SHP77 (cell line): Measurements from ENCODE around the gene GYS1.

ENCODE experiments used
- DNase-seq, 2 experiments: peaks; one replicate each; lab custom pipeline; 2025; lab: John Stamatoyannopoulos, UW

The GYS1 gene

DNA sequence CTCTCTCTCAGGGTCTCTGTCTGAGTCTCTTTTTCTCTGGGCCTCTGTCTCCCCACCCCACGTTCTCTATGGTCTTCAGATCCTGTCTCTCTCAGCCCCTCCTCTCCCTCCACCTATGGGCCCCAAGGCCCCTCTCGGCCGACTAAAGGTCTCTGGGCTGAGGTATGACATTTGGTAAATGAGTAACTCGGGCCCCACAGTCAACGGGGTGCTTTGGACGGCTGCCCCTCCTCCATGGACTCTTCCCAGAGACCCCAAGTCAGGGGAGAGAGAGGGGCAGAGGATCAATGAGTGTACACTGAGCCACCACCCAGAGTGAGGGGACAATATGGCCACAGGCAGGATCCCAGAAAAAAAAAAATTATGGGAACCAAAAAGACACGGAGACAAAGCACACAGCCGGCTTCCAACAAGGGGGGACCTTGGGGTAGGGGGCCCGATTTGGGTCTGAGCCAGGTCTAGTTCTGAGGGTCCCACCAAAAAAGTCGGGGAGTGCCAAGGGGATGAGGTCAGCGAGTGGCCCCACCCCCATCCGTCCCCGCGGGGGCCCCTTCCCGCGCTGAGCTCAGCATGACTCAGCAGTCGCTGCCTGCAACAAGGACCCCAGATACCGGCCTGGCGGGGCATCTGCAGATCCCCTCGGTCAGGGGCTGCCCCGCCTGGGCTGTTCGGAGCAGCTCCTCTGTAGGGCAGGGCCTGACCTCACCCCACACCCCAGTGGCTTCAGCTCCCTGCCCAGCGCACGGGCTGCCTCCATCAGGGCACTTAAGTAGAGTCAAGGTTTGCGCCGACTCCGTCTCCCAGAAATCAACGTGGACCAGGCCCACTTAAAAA, 29.5 kb downstream of the GYS1 start:
- peak; percentile 54 to 64 for DNase-seq

- no peak for DNase-seq
Measured at GRCh38 chr19:48962849-48963165, 30.3 kb downstream of the GYS1 start.

DNA sequence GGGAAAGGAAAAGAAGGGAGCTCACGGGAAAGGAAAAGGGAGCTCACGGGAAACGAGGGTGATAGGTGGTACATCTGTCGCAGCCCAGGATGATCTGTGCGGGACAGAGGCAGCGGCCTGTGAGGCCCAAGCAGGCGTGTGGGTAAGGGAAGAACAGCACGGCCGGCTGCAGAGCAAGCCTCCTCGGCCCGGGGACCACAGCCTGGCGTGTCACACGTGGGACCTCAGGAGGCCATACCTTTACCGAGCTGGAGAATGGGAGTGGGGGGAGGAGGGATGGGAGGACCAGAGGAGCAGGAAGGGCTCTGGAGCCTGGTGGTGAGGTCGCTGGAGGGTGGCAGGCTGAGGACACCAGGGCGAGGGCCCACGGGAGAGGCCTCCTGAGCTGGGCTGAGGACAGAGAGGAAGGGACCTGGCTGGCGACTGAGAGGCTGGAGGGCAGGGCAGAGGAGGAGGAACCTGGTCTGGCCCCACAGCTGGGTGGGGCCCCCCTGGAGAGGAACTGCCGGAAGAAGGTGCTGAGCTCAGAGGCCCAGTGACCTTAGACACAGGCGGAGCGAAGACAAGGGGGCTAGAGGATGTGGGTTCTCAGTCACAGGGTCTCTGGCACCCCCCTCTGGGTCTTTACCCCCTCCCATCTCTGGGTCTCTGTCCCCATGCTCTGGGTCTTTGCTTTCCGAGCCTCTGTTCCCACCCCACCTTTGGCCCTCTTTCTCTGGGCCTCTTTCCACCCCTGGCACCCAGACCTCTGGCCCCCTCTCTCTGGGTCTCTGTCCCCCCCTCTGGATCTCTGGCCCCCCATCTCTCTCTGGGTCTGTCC, 30.9 kb downstream of the GYS1 start:
- peak; percentile 43 to 67 for DNase-seq

GRCh38 chr19:48961673-48962028, 31.5 kb downstream of the GYS1 start:
- no peak for DNase-seq

GRCh38 chr19:48961051-48961649, 32.0 kb downstream of the GYS1 start:
- peak; percentile 33 to 61 for DNase-seq

- DNase-seq = no peak
Measured at GRCh38 chr19:48959341-48960239, 33.5 kb downstream of the GYS1 start.

GRCh38 chr19:48958006-48958405, 35.1 kb downstream of the GYS1 start:
- DNase-seq = no peak

GRCh38 chr19:48955308-48955958, 37.7 kb downstream of the GYS1 start:
- no peak for DNase-seq

DNA sequence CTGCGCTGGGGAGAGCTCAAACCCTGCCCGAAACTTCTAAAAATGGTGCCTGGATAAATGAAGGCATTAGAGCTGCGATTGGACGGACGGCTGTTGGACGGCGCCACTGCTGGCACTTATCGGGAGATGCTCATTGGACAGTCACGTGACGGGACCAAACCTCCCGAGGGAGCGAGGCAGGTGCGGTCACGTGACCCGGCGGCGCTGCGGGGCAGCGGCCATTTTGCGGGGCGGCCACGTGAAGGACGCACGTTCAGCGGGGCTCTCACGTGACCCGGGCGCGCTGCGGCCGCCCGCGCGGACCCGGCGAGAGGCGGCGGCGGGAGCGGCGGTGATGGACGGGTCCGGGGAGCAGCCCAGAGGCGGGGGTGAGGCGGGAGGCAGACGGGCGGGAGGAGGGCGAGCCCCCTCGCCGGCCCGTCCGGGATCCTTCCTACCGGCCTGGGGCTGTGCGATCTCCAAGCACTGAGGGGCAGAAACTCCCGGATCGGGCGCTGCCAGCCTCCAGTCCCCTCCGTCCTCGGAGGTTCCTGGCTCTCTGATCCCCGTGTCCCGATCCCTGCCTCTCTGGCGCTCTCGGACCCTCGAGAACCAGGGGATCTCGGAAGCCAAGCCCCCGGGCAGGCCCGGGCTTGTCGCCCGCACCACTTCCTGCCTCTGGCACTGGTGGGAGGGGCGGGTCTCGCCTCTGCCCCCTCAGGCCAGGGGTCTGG, 38.4 kb downstream of the GYS1 start, which contains the start of gene BAX:
Gene BAX (plus strand): TSS at position 281 of the 713 bp plus-strand sequence. CDS start 54 bp downstream, at position 335.
- DNase-seq = peak; percentile 95 to 98

DNA sequence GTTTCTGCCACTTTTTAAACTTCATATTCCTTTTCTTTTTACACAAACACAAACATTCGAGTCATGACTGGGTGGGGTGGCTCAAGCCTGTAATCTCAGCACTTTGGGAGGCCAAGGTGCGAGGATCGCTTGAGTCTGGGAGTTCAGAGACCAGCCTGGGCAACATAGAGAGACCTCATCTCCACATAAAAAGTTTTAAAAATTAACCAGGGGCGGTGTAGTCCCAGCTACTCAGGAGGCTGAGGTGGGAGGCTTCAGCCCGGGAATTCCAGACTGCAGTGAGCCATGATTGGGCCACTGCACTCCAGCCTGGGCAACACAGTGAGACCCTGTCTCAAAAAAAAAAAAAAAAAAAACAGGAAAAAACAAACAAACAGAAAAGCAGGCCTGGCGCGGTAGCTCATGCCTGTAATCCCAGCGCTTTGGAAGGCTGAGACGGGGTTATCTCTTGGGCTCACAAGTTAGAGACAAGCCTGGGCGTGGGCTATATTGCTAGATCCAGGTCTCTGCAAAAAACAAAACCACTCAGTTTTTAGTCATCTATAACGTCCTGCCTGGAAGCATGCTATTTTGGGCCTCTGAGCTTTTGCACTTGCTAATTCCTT, 39.0 kb downstream of the GYS1 start:
- DNase-seq = no peak

DNA sequence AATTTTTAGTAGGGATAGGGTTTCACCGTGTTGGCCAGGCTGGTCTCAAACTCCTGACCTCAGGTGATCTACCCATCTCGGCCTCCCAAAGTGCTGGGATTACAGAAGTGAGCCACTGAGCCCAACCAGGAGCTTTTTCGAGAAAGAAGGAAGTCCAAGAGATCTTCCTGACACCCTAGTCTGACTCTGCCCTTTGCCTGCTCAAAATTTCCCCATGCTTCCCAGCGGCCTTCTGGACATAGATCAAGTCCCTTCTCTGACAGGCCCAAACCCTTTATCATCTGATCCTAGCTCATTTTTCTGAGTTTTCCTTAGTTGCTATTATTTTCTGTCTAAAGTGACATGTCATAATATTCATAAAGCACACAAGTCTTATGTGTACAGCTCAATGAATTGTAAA, 40.0 kb downstream of the GYS1 start:
- DNase-seq = no peak

DNA sequence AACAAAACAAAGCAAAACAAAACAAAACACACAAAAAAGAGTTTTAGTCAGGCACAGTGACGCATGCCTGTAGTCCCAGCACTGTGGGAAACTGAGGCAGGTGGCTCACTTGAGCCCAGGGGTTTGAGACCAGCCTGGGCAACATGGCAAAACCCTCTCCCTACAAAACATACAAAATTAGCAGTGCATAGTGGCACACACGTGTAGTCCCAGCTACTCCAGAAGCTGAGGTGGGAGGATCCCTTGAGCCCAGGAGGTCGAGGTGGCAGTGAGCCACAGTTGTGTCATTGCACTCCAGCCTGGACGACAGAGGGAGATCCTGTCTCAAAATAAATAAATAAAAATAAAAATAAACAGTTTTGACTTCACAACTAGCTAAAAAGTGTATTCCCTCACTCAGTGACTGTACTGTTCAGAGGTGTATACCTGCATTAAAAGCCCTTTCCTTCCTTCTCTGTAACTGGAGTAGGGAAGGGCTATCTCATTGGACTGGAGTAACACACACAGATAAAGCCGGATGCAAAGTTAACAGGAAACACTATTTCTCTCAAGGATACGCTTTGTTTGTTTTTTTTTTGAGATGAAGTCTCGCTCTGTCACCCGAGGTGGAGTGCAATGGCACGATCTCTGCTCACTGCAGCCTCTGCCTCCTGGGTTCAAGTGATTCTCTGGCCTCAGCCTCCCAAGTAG, 42.1 kb downstream of the GYS1 start:
- no peak for DNase-seq

DNA sequence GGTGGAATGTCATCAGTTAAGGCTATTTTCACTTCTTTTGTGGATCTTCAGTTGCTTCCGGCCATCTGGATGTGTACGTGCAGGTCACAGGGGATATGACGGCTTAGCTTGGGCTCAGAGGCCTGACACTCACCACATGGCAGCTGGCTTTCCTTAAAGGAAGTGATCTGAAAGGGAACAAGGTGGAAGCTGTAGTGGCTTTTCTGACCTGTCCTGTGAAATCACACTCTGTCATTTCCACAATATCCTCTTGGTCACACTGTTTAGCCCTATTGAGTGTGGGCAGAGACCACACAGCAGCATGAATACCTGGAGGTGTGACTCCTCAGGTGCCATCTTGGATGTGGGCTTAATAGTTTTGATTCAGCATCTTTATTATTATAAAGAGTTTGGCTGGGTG, 43.0 kb downstream of the GYS1 start:
- no peak for DNase-seq

DNA sequence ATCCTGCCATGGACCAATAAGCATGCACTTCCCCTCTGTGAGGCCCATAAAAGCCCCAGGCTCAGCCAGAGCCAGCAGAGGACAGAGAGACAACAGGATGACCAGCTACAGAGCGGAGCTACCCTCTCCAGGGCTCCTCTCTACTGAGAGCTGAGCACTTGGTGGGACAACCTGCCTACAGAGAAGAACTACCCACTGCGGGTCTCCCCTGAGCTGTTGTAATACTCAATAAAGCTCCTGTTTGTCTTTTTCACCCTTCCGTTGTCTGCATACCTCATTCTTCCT, 45.9 kb downstream of the GYS1 start:
- DNase-seq = no peak

DNA sequence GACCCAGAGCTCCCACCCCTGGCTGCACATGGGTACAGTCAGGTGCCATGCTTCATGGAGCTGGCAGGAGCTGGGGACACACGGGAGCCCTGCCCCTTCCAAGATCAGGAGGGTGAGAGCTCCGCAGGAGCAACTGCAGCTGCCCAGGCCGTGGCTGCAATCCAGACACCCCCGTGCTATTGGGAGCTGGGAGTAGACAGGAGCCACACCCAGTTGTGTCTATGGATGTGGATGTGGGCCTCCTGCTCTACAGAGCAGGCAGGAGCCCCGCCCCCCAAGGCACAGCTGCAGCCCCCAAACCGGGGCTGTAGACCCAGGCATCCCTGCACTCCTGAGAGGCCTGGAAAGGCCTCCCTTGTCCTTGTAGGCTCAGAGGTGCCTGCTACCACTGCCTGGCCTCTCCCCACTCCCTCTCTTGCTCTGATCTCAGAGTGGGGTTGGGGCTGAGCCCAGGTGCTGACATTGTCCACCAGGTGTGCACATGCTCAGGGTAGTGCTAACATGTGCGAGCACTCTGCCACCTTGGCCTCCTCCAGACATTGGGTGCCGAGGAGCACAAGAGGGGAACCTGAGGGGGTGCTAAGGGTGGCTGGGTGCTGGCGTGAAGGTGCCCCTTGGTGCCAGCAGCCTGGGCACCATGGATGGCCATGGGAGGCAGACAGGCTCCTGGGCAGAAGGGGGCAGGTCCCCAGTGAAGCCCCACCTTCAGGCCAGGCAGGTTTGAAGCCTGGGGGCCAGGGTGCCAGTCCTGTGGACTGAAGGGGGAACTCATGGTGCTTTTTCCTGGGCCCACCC, 46.4 kb downstream of the GYS1 start:
- DNase-seq = no peak

- no peak for DNase-seq
Measured at GRCh38 chr19:48945817-48946216, 47.3 kb downstream of the GYS1 start.

- no peak for DNase-seq
Measured at GRCh38 chr19:48945415-48945814, 47.7 kb downstream of the GYS1 start.

DNA sequence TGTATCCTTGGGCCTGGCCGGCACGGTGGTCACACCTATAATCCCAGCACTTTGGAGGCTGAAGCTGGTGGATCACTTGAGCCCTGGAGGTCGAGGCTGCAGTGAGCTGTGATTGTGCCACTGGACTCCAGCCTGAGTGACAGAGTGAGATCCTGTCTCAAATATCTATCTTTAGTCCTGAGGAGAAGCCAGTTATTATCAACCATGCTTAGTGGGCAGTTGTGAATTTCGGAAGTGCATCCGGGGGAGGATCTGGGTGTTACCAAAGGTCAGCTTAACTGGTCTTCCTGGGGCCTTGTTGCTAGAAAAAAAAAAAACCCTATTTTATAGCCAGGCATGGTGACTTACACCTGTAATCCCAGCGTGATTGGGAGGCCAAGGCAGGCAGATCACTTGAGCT, 50.0 kb downstream of the GYS1 start:
- DNase-seq = no peak

- no peak for DNase-seq
Measured at GRCh38 chr19:48940902-48941301, 52.2 kb downstream of the GYS1 start.
